Activated T-cell treated with anti-CD3 and anti-CD28 coated beads for 48 hours (primary cell): ENCODE results near the gene NFAM1.

Experiments used
- DNase-seq: peaks from one replicate; pipeline ENCODE4 v3.0.0-alpha.2; 2020; ENCODE audit warnings: low read depth

NFAM1 gene

DNA sequence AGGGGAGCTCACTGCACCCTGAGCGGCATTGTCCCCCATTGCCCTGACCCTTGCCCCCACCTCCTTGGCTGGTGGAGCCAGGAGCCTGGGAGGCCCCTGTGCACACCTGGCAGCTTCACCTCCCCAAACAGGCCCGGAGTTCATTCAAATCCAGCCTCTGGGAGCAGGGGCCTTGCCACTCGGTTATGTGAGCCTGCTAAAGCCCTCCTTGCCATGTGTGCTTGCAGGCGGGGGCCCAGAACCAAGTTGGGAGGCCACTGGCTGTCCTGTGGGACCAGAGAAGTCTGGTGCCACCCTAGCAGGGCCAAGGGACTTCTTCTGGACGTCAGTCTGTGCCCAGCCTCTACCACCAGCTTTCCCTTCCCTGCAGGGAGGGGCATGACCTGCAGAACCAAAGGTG, 48.9 kb downstream of the NFAM1 start:
- DNase-seq, result no peak

DNA sequence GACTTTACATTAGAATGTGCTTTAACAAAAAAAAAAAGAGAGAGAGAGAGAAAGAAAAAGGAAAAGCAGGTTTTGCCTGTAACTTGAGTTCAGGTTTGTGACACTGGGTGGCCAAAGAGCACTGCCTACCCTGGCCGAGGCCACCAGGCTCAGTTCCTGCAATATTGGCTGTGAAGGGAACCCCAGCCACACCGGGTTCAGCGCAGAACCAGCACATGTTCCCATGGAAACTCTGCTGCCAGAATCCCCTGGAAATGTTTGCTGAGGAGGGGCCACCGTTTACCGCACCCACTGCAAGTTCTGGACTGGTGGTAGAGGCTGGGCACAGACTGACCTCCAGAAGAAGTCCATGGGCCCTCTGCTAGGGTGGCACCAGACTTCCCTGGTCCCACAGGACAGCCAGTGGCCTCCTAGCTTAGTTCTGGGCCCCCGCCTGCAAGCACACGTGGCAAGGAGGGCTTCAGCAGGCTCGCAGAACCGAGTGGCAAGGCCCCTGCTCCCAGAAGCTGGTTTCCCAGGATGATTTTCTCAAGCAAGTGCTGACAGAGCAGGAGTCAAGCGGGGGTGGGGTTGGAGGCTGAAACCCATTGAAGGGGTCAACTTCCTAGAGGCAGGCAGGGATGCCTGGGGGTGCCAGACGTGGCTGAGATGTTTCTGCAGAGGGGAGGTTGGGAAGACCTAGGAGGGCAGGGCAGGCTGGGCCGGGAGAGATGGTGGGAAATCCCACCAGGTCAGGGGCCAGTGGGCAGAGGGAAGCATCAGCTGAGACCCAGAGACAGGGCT, 51.2 kb downstream of the NFAM1 start:
- DNase-seq, result no peak

DNA sequence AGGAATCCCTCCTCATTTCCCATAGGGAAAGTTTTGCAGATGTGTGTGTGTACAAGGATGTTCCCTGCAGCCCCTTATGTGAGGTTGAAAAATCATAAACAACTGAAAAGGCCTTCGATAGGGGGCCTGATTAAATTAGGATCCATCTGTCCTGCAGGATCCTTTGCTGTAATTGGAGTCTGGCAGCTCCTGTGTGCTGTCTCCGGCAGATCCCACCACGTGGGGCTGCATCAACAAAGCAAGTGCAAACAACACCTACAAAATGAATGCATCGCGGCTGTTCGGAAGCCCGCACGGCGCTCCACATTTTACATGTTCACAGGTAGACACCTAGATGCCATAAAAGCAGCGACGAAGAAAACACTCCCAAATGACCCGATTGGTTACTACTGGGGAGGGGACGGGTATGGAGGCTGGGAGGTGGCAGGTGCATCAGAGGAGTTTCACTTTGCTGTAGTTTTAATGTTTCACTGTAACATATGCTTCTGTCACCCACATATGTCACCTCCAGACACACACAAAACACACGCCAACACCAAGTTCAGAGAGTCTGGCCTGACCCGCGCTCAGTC, 52.2 kb downstream of the NFAM1 start:
- no peak for DNase-seq

DNA sequence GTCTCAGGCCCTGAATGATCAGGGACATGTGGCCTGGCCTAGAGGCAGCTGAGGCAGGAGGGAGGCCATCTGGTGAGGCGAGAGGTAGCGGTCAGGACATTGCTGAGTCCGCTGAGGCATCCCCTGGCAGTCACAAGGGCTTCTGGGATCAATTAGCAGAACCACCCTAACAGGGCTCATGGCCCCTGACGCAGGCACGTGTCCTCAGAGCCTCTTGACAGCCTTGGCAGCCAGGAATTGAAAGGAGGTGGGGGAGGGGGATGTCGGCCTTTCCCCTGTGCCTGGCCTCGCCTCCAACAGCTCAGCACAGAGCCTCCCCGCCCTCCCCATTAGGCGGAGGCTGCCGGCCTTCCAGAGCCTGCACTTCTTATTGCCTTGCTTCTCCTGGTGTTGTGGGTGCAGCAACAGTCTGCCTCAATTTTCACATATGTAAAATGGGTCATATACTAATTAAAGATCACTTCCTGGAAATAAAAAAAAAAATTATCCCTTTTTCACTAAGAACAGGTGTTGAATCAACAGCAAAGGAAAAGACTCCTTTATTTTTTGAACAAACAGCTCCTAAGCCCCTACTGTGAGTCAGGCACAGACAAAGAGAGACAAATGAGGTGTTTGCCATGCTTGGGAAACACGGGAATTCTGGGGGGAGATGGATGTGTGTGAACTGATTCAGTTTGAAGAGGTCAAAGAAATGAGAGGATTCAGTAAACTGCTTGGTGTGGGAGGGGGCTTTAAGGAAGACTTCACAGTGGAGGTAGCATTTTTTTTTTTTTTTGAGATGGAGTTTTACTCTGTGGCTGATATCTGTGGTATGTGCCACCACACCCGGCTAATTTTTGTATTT, 55.3 kb downstream of the NFAM1 start:
- DNase-seq, result no peak

DNA sequence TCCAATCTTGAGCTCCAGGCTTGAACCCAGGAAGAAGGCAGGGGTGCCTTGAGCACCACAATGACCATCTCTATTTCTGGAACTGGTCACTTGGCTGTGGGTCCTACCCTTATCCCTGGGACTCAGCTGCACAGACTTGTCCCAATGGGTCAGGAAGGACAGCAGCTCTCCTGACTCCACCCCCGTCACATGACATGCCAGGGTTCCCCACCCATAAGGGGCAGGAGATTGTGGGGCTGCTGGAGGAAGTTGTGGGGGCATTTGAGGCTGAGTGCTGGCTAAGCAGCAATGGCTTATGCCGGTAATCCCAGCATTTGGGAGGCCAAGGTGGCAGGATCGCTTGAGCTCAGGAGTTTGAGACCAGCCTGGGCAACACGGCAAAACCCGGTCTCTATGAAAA, 56.2 kb downstream of the NFAM1 start:
- DNase-seq, result no peak

DNA sequence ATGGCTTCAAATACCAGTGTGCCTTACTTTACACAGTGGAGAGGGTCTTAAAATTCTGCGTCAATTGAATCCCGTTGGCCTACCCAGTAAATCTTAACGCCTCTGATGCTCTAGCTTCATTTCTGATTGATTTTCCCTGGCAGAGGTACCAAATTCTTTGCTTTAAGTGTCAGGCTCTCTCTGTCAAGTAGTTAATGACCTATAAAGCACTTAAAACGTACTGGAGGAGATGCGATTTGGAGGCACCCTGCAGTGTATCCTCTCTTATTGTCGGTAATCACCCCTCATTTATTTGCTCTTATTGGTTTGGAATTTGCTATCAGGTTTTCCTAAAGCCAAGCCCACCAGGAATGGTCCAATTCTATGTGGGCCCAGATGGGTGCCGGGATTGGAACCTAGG, 59.2 kb downstream of the NFAM1 start:
- DNase-seq, result no peak

DNA sequence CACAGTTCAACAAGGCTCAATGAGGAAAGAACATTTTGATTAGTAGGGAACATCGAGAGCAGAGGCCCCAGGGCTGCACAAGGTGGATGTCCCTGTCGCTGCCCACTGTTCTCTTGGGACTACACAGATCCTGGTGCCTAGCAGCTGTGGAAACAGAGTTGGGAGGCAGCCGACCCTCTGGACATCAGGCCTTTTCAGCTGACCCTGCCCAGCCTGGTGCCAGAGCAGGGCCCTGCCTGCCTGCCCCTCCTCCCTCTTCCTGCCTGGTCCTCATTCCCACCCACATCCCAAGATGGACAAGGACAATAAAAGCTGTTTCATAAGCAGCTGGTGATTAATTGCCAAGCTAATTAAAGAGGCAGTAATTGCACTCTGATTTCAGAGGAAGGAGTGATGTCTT, 60.7 kb downstream of the NFAM1 start:
- no peak for DNase-seq

DNA sequence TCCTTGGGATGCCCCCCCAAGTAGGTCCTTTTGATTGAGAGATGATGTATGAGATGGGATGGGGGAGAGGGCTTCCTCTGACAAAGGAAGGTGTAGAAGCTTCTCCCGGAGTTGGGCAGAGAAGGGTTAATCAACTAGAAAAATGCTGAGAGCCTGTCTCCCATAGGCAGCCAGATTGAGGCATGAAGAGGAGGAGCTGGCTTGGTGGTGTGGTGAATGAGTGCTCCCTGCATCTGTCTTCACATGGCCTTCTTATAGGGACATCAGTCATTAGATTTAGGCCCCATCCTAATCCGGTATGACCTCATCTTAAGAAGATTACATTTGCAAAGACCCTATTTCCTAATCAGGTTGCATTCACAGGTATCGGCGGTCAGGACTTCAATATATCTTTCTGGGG, 61.1 kb downstream of the NFAM1 start:
- no peak for DNase-seq

DNA sequence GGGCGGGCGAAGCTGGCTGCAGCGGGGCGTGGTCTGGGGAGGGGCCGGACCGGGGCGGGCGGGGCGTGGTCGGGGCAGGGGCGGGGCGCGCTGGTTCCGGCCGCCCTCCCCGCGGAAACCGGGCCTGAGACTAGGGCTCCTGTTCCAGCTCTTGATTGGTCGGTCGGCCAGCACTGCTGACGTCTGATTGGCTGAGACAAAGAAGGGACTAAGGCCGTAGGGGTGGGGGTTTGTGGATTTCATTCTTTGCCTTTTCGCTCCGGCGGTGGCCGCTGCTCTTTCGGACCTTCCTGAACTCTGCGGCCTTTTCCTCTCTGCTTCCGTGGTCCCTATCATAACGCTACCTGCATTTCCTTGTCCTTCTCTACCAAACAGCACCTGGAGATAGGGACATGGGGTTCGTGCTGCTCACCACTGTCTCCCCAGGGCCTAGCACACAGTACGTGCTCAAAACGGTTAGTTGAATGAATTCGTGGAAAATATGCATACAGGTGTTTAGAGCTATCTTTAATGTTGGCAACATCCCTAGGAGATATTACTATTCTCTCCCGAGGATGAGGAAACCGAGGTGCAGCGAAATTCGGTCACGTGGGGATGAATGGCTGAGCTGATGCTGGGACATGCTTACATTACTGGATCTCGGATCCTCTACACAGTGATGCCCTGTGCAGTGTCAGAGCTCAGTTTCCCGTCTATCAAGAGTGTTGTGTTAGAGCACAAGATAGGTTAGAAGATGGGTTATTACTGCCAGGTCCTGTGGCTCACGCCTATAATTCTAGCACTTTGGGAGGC, 62.8 kb downstream of the NFAM1 start:
- peak; percentile 78 for DNase-seq

DNA sequence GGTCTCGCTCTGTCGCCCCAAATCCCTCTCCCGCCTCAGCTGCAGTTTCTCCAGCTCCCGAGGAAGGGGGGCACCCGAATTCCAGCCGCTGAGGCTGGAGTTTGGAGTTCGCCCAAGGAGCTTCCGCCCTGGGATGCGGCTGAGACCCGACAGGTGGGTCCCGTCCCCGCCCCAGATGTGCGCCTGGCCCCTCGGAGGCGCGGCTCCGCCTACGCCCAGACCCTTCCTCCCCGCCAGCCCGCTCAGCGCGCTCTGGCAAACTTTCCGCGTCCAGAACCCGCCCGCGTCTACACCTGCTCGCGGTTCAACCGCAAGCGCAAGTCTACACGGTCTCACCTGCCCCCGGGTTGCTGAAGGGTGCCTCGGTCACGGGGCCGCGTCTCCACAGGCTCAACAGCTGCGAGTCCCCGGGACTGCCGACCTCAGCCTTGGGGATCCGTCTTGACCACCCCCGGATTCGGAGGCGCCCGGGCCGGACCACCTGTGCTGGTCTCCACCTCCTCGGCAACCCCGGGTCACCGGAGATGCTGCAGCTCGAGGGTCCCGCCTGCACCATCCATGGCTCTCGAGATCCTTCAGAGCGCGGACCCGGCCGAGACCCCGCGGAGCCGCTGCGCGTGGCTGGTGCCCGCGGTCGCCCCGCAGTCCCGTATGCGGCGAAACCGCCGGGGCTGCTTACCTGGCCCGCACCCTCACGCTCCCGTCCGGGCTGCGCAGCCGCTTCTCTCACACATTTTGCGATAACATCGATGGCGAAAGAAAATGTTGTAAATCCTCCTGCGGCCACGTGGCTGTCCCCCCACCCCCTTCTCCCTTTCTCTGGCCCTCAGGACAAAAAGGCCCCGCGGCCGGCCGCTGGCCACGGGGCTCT, 63.6 kb downstream of the NFAM1 start:
- DNase-seq, result no peak

DNA sequence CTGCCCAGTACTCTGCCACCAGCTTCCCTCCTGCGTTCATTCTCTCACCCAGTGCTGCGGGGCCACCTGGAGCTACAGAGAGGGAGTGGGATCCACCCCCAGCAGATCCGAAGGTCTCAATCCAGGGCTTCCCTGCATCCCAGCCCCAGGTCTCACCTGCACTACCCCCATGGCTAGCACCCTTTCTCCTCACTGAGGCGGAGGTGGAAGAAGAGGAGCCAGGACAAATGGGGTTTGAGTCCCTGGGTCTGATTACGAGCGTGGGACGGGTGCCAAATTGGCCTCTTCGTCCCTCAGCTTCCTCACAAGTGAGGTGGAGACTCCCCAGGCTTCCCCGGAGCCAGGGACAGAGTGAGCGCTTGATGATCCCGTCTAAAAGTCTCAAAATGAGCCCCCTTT, 64.2 kb downstream of the NFAM1 start:
- DNase-seq, result no peak

DNA sequence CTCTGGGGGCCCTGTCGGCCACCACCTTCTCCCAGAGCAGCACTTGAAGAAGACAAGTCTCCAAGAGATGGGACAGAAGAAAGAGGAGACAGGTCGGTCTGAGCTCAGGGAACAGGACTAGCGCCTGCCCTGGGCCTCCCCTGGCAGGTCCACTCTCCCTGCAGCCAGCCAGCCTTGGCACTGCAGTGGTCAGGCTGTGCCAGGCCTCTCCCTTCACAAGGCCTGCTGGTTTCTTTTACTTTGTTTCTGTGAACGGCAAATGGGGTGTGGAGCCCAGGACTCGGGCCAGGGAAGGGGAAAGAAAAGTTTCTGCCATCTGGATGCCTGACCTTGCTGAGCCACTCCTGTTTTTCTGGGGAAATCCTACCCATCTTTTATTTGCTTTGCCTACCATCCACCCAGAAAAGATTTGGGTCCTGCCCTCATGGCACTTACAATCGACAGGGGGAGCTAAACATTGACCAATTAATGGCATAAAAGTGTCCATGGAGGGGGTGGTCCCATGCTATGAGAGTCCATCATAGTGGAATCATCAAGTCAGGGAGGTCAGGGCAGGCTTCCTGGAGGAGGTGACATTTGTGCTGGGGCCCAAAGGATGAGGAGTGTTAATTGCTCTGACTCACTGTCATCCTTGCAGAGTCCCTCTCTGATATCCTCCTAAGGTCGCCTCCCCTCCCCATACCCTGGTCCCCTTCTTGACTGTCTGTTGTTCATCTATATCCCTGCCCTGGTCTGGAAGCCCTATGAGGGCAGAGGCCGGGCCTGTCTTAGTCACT, 65.2 kb downstream of the NFAM1 start:
- no peak for DNase-seq

DNA sequence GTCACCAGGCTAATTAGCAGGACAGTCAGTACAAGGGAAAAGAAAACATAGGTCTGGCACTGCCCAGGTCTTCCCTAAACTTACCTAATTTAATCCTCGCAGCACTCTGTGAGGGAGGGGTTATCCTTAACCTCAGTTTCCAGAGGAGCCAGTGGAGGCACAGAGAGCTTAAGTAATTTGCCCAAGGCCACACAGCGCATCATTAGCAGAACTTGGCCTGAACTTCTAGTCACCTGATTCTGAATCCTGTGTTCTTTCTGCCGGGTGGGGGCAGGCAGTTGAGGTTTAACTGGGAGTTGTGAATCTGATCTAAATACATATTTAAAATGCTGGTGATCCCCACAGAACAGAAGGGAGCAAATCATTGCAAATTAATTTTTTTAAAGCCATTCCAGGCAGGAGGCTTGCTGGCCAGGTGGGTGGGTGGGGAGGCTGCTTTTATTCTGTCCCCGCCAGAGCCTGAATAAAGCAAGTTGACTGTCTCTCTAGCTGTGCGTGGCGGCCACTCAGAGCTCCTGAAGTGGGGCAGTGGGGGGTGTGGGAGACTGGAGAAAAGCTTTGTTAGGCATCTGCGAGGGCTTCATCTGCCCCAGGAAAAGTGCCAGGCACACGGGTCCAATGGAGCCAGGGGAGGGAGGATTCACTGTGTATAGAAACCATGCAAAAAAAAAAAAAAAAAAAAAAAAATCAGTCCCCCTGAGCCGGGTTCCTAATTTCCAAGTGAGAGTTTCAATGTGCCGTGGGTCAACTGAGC, 66.1 kb downstream of the NFAM1 start:
- no peak for DNase-seq

DNA sequence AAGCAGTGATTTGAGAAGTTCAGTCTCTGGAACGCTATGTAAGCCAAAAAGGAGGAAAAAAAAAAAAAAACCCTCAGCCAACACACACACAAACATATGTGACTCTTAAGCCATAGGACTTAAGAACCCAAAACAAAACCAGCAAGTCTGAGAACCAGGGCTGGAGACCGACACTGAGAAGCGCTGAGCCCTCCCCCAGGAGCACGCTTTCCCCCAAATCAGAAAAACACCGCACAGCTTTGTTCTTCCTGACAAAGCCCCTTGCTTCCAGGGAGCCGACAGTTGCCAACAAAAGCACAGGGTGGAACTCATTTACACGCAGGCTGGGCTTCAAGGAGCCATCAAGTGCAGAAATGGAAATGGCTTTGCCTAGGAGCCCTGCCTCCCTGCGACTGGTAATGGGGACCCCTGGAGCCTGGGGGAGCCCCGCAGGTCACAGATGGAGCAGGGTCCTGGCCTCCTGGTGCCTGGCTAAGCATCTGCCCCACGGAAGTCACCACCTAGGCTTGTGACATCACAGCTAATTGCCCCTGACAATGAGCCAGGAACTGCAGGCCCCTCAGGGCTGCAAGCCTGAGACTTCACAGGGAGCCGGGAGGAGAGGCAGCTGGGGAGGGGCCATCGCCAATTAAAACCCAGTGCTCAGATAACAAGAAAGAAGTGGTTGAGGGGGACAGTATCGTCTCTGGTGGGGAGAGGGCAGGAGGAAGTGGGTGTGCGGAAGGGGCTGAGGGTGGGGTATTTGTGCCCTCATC, 66.9 kb downstream of the NFAM1 start:
- no peak for DNase-seq

DNA sequence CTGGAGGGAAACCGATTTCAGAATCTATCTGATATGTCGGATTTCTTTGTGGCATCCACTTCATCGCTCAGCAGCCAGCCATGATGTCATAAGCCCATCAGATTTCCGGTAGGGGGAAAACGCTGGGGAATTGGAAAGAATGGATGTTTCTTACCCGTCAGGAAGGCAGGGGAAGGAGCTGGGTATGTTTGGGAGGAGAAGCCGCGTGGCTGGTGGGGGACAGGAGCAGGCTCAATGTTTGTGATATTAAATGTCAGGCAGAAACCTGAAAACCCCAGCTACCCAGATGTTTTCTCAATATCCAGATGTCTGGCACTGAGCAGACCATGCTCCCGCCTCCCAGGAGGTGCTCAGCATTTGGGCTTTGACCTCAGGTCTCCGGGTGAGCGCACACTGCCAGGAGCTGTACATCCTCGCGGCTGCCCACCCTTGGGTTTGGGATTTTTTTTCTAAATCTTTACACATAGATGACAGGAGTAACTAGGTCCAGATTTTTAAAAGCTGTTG, 67.5 kb downstream of the NFAM1 start:
- DNase-seq, result no peak

DNA sequence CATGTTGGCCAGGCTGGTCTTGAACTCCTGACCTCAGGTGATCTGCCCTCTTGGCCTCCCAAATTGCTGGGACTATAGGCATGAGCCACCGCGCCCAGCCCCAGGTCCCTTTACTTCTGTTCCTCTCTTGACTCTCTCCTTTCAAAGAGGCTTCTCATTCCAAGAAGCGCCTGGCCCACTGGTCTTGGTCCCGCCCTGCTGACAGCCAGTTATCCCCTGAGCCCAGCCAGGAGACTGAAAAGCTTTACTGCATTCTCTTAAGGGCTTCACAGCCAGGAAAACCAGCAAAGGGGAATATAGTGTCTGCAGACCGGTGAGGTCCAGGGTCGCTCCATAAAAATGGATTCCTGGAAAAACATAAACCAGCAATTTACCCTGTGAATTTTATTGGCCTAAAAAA, 68.3 kb downstream of the NFAM1 start:
- no peak for DNase-seq

DNA sequence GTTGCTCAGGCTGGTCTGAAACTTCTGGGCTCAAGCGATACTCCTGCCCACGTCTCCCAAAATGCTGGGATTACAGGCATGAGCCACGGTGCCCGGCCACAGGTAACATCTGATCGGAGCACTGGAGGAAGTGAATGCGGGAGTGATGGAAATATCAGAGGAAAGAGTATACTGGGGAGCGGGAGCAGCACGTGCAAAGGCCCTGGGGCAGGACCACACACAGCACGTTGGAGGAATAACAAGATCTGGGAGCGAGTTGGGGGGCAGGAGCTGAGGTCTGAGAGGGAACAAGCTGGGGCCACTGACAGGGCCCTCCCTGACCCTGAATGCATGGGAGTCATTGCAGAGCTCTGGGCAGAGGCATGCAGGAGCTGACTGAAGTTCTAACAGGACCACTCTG, 70.7 kb downstream of the NFAM1 start:
- no peak for DNase-seq

DNA sequence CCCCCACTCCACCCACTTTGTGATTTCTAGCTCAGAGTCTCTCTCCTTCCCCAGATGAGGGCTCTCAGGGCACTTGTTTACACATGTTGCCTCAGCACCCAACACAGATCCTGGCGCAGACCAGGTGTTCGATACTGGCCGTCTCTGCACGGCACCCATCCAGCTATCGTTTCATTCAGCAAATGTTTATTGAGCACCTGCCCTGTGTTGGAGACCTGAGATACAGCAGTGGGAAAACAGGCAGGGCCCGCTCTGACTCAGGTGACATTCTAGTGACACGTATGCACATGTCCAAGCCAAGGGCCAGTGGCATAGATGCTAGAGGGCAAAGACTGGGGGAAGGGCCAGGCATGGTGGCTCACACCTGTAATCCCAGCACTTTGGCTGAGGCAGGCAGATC, 71.9 kb downstream of the NFAM1 start:
- DNase-seq, result no peak
